Heart left ventricle (tissue), 16 donors: ENCODE data around the gene RND3. TPM values are rescaled to one million over a fixed set of nuclear protein-coding genes. Genes with fewer than 3 reads are reported as not detected.

ENCODE experiments used
- ATAC-seq, 4 donors: fragments of 200-7000 bp; cut with Tn5 transposase; one replicate each; pipeline ENCODE4 v1.9.1; 2020 to 2022; ENCODE audit warnings: moderate library complexity in 4 of 4, mild to moderate bottlenecking in 3 of 4, moderate number of reproducible peaks in 1 of 4
- DNase-seq, 5 donors: peaks; one replicate each; pipeline ENCODE4 v3.0.0-alpha.2; 2020
- H3K27ac ChIP-seq, 12 donors: fragments of 200-600 bp; sonication (generic) in 4 of 12; one replicate each; pipeline versions ENCODE4 v1.5.0 to v1.8.0; 2016 to 2022; ENCODE audit warnings: mild to moderate bottlenecking in 2 of 12
- H3K27me3 ChIP-seq, 9 donors: fragments of 200-600 bp; sonication (generic) in 2 of 9; one replicate each; pipeline versions ENCODE4 v1.5.1 to v1.8.0; 2016 to 2022; ENCODE audit warnings: mild to moderate bottlenecking in 3 of 9
- H3K36me3 ChIP-seq, 9 donors: fragments of 200-600 bp; sonication (generic) in 2 of 9; one replicate each; pipeline versions ENCODE4 v1.5.0 to v1.8.0; 2018 to 2022; ENCODE audit warnings: mild to moderate bottlenecking in 2 of 9
- H3K4me1 ChIP-seq, 12 donors: fragments of 200-600 bp; sonication (generic) in 4 of 12; one replicate each; pipeline versions ENCODE4 v1.5.0 to v1.8.0; 2016 to 2022; ENCODE audit warnings: mild to moderate bottlenecking in 3 of 12
- H3K4me3 ChIP-seq, 12 donors: fragments of 200-600 bp; sonication (generic) in 4 of 12; one replicate each; pipeline versions ENCODE4 v1.5.0 to v1.8.0; 2017 to 2022; ENCODE audit warnings: mild to moderate bottlenecking in 9 of 12, moderate library complexity in 4 of 12
- H3K9me3 ChIP-seq, 12 donors: fragments of 200-600 bp; sonication (generic) in 4 of 12; one replicate each; pipeline versions ENCODE4 v1.5.0 to v1.8.0; 2016 to 2022; ENCODE audit warnings: mild to moderate bottlenecking in 1 of 12
- CTCF ChIP-seq, 12 donors: fragments of 200-600 bp; sonication (generic) in 4 of 12; IDR thresholded peaks; one replicate each; pipeline versions ENCODE4 v1.5.0 to v1.8.0; 2018 to 2022; ENCODE audit warnings: antibody characterized with exemption in 12 of 12, mild to moderate bottlenecking in 5 of 12
- POLR2A ChIP-seq, 2 donors: fragments of 450-650 bp; IDR thresholded peaks; one replicate each; pipeline ENCODE4 v1.6.1; 2017; ENCODE audit warnings: antibody characterized with exemption in 2 of 2, mild to moderate bottlenecking in 2 of 2, moderate library complexity in 2 of 2
- WGBS, 4 donors: extraction: QIAGEN DNeasy Blood & Tissue Kit in 2 of 4; methylation state at CpG; one replicate each; pipeline versions ENCODE4 v1.1.5 to v1.1.7; 2013 to 2018; 5-methylcytosine and 5-hydroxymethylcytosine counted together
- intact Hi-C, 10 donors: fragments of 100-400 bp; cut with DNase I; formaldehyde crosslinking; loops; one replicate each; pipeline versions ENCODE4 v1.11.1 to v1.14.2; 2022
- polyA plus RNA-seq, 2 donors: library from polyadenylated mRNA; stranded (reverse); fragments of 200-250 nt; gene quantifications; one replicate each; pipeline ENCODE4 v1.2.3, GENCODE V29; 2013
- total RNA-seq, 9 donors: library from RNA; depleted of rRNA in 2 of 9; stranded (reverse); fragments of >200 nt in 2 of 9; fragmentation: NEBNext Ultra II Directional in 3 of 9; extraction: Animal tissue kit (Norgen Biotek cat#: 25700) in 3 of 9; gene quantifications; one replicate each; pipeline versions ENCODE4 v1.1.0 to v1.2.4, GENCODE V29; 2016 to 2023
- donor health status: ischemic (EF 13 %, LVEDD 7.1; RV severe dilation, severe dysfunction).
- donor health status: healthy with polysubstance abuse.
- donor health status: DM: no; HTN: yes; CAD: no.
- donor health status: DM: no; HTN: no; CAD: no.
- donor health status: ischemic (EF 25% LVEDD 6.9; RV normal size, moderate dysfunction).
- donor health status: ischemic (EF 25% LVEDD 5.7; RV mildly dilated, moderate dysfunction).
- donor health status: healthy.
- donor health status: DM: yes; HTN: yes; CAD: no.
- donor health status: ischemic (EF 35%, LVEDD 5.7; RV mildly dilated, moderate dysfunction).
- donor health status: nonischemic (EF 11% LVEDD 7.7; RV severe dilation, severe dysfunction).
- donor health status: DM: yes; HTN: yes; CAD: no.
- donor health status: PGD.
- donor health status: ischemic (EF 29% LVEDD 5.4; RV normal size, mild dysfunction).
- donor health status: nonischemic (EF 23%, LVEDD 6.1; RV moderate dilation, normal function).

The RND3 gene
- total and polyA plus RNA-seq, 11 donors, result 16.8 to 40.1 (median 30.2) TPM

GRCh38 chr2:150466741-150467620 lies 20.5 kb downstream of the RND3 start:
- intact Hi-C loops, result loop anchor here in 1 of 10 donors (5.0 kb wide), 1 partner anchor 165 kb away; no protein-coding TSS in a partner anchor
- Histone ChIP-seq H3K27ac (peak overlapping the region in 6 of 12 donors; percentile 2 to 55 (median 34)), H3K36me3 (peaks cover 0 to 49% (median 40%) of the 10 kb centered on the region in 9 donors), H3K9me3 (no peaks in the 10 kb centered on the region), H3K27me3 (no peaks in the 10 kb centered on the region), H3K4me1 (peaks cover 0 to 27% (median 5%) of the 10 kb centered on the region in 12 donors), H3K4me3 (no peak overlapping the region)
- ATAC-seq (peak in 1 of 4 donors; percentile 35), DNase-seq (no peak)
- TF ChIP-seq CTCF (IDR thresholded peaks at IDR 0.05), result no peak
- no peak for TF ChIP-seq POLR2A (IDR thresholded peaks at IDR 0.05)
- 59 to 64% (median 63%) methylated on average over 5 of the region's 5 CpGs for WGBS, 4 donors

GRCh38 chr2:150465703-150466569 lies 21.5 kb downstream of the RND3 start:
- Histone ChIP-seq H3K36me3 (peaks cover 0 to 39% (median 32%) of the 10 kb centered on the region in 9 donors), H3K4me1 (peaks cover 0 to 23% (median 0%) of the 10 kb centered on the region in 12 donors), H3K4me3 (no peak overlapping the region), H3K27me3 (no peaks in the 10 kb centered on the region), H3K9me3 (no peaks in the 10 kb centered on the region), H3K27ac (peak overlapping the region in 5 of 12 donors; percentile 2 to 55 (median 52))
- DNase-seq, result no peak
- intact Hi-C loops, result loop anchor here in 1 of 10 donors (5.0 kb wide), 1 partner anchor 164 kb away; no protein-coding TSS in a partner anchor
- no peak for TF ChIP-seq CTCF (IDR thresholded peaks at IDR 0.05)
- no peak for TF ChIP-seq POLR2A (IDR thresholded peaks at IDR 0.05)
- ATAC-seq, result no peak
- 93 to 97% (median 95%) methylated on average over 4 of the region's 4 CpGs for WGBS, 4 donors

GRCh38 chr2:150464986-150465385 lies 22.5 kb downstream of the RND3 start:
- no peak overlapping the region for H3K4me3 ChIP-seq
- no peak for DNase-seq
- H3K9me3 ChIP-seq, result no peaks in the 10 kb centered on the region
- intact Hi-C loops, result loop anchor here in 1 of 10 donors (5.0 kb wide), 1 partner anchor 163 kb away; no protein-coding TSS in a partner anchor
- no peak for ATAC-seq
- peaks cover 0 to 29% (median 23%) of the 10 kb centered on the region in 9 donors for H3K36me3 ChIP-seq
- peaks cover 0 to 23% (median 0%) of the 10 kb centered on the region in 12 donors for H3K4me1 ChIP-seq
- TF ChIP-seq CTCF (IDR thresholded peaks at IDR 0.05) (no peak), POLR2A (IDR thresholded peaks at IDR 0.05) (no peak)
- H3K27ac ChIP-seq, result no peak overlapping the region
- 91 to 100% (median 95%) methylated on average over 1 of the region's 1 CpG for WGBS, 4 donors
- H3K27me3 ChIP-seq, result no peaks in the 10 kb centered on the region
